HCEC 1CT (cell line): ENCODE results near the gene FAIM2.

Experiments
- DNase-seq: peaks from one replicate; pipeline ENCODE4 v3.0.0-alpha.2; 2017

Gene FAIM2

DNA sequence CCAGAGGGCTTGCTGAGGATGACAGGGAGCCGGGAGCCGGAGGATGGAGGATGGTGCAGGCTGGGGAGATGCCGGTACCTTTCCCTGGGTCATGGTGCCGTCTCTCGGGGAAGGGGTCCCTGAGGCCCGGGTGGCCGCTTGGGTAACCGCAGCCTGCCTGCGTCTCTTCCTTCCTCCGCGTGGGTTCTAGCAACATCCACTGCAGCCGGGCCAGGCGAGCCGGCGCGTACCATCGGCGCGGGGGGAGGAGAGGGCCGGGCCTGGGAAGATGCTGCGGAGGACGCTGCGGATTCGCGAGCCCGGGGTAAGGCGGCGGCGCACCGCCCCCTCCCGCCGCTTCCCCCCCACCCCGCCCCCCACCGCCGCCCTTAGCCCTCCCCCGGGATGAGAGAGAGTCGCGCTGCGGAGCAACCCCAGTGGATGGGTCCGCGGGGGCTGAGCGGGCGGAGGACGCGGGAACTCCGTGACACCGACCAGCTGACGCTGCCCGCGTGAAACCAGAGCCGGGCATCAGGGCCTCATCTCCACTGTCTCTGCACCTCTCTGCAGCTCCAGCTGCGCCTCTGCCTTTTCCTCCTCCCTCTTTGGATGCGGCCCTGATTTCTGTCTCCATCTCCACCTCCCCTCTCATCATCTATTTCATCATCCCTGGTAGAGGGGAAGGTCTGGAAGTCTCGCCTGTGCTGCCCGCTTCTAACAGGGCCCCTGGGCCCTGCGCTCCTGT, at the start of gene FAIM2:
Gene FAIM2, minus strand, starts transcription at position 201 of the 724 bp plus-strand sequence. Its CDS starts 108 bp downstream, at position 93.
- DNase-seq: peak; percentile 33

GRCh38 chr12:49953151-49953550, 49.5 kb upstream of the FAIM2 start:
- DNase-seq: no peak

GRCh38 chr12:49952391-49953055, 48.8 kb upstream of the FAIM2 start:
- DNase-seq: no peak

DNA sequence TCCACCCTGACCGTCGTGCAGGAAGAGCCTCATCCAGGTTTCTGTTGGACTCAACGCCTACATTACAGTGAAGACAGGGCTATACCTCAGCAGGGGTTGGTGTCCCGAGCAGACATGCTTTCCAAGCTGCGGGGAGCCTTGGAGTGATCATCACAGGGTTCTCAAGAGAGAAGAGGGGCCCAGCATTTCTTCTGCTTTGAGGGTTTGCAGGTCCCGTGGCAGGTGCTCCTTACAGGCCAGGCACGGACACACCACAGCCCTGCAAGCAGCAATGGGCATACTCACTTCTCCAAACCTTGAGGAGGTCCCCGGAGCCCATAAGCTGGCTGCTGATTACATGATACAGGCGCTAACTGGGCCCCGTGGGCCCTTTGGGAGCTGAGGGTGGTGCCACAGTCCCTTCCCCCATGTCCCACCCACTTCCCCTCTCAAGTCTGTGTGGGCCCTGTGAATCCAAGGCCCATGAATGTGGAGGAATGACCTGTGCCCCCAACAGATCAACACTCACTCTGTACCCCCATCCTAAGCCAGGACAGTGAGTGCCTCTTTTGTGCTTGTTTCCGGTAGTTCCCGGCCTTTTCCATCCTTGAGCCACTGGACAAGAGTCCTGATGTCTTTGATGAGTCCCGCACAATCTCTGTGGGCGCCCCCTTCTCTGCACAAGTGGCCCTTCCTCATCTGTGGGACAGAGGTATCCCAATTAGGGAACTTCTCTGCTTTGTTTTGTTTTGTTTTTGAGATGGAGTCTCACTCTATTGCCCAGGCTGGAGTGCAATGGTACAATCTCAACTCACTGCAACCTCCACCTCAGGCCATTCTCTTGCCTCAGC, 47.9 kb upstream of the FAIM2 start:
- DNase-seq: no peak

GRCh38 chr12:49950273-49951251, 46.9 kb upstream of the FAIM2 start, which contains the start of gene AQP2:
AQP2 (plus strand) TSS chr12:49950737; CDS start chr12:49950831, 94 bp downstream.
- DNase-seq: no peak

GRCh38 chr12:49949866-49950265, 46.2 kb upstream of the FAIM2 start:
- no peak for DNase-seq

- no peak for DNase-seq
Observed at GRCh38 chr12:49948866-49949845, 45.5 kb upstream of the FAIM2 start.

GRCh38 chr12:49947593-49948226, 44.0 kb upstream of the FAIM2 start:
- DNase-seq: no peak

GRCh38 chr12:49946497-49946896, 42.8 kb upstream of the FAIM2 start:
- DNase-seq: no peak

DNA sequence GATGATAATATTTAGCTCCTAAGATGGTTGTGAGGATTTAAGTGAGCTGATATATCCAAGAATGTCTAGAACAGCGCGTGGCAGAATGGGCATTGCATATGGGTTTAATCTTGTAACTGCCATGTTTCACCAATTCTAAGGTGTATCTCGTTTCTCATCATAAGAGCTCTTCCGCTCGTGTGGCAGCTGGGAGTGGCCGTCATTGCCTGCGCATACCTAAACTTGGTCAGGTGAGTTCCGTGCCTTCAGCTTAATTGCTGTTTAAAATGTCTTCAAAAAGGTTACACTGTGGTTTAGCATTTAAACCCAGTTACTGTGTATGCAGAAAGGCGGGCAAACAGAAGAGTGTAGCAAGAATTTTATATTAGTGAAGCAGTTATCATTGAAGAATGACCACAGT, 42.4 kb upstream of the FAIM2 start:
- DNase-seq: no peak

GRCh38 chr12:49945394-49946080, 41.8 kb upstream of the FAIM2 start:
- peak; percentile 85 for DNase-seq

DNA sequence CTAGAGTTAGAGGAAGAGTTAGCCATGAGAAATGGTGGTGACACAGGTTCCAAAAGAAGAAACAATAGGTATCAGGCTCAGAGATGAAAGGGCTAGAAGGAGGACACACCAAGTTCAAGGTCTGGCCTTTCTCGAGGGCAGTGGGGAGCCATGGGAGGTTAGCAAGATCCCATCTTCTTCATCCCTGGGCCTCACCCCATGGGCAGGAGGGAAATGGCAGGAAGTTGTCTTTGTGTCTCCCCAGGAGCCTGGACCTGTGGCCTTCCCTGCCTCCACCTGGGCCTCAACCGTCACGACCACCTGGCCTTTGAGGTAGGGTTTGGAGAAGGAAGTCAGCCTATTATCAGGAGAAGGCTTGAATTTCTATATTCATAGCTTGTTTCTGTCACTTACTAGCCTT, 41.0 kb upstream of the FAIM2 start:
- no peak for DNase-seq

- DNase-seq: no peak
Observed at GRCh38 chr12:49944046-49944445, 40.3 kb upstream of the FAIM2 start.

DNA sequence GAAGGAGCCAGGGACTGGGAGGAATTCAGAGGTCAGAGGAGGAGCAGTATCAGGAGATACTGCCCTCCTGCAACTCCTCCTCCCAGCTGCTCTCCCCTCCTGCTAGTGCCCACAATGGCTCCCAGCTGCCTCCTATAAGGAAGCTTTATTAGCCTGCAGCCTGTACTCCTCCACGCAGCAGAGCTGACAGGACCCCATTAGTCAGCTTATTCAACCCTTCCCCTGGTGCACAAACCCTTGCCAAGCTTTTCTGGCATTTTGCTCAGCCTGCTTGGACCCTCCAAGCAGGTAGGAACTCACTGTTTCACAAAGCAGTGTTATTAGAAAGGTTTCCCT, 39.9 kb upstream of the FAIM2 start:
- DNase-seq: no peak

DNA sequence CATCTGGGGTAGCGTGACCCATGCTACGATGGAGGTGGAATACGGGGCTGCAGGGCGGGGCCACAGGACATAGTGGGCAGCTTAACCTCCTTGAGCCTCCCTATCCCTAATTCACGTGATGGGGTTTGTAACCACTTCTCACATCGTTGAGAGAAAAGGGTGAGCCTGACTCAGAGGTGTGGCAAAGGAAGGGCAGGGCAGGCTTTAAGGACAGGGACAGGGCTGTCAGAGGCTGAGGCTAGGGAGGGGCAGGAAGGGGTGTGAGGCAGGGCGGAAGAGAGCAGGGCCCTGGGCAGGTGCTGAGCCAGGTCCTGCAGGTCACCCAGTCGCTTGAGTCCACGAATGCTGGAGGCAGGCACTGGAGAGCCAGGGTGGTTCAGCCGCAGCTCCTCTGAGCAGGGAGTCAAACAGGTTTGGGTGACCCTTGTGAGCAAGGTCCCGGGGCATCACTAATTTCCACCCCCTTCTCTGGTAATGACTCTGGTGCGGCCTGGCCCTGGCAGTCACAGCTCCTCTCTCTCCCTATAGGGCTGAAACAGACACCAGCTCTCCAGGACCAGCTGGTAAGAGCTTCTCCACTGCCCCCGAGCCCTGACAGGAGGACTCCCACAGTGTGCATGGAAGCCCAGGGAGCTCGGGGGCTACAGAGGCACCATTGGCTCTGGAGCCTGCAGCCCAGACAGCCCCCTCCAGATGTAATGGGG, 39.4 kb upstream of the FAIM2 start:
- no peak for DNase-seq

- no peak for DNase-seq
Observed at GRCh38 chr12:49942512-49942893, 38.8 kb upstream of the FAIM2 start.

DNA sequence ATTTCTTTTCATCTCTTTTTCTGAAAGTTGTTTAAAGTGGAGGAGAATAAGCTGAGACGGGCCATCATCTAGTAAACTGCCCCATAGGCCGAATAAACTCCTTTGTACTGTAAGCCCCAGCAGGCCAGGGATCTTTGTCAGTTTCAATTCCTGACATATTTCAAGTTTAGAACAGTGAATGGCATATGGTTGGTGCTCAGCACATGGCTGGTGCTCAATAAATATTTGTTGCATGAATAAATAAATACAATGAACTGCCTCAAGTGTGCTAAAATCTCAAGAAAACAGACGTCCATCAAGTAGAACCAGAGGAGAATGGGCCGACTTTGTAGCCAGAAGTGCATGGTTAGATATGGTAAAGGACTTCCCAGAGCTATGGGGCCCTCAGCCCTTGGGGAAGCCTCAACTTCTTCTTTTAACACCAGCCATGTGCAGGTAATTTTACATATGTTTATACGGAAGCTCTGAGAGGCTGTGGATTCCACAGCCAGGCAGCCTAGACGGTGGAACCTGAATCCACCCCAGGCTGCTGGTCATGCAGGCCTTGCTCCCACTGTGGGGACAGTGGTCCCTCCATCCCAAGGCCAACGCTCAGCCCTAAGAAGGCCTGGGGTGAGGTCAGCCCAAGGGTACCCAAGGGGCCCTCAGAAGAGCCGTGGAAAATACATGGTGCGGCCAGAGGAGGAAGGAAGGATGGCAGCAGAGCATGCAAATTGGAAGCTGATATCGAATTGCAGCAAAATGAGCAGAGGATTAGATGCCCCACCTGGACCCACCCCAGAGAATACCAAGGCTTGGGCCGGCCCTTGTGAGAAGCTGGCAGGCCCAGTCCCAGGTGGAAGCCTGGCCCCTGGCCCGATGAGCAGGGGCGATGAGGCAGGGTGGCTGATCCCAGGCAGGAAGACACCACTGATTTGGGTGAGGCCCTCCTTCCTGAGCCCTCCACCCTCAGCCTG, 38.1 kb upstream of the FAIM2 start:
- no peak for DNase-seq

DNA sequence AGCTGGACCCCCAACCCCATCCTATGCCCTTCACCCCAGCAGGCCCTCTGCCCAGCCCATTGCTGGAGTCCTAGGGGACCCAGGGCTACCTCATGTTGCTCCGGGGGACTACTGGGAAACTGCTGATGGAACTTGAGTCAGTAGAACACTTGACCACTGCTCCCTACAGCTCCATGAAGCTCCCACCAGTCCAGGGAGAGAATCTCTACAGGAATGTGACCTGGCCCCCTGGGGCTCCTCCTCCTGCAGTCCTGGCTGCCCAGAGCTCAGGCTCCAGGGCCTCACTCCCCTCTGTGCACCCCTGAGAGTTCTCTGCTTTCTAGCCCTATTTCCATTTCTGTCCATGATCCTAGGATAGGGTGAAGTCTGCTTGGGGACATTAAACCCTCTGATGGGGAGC, 36.0 kb upstream of the FAIM2 start:
- no peak for DNase-seq
